Immature natural killer cell (primary cell): ENCODE data around the gene TGFBR3. TPM values are rescaled to one million over a fixed set of nuclear protein-coding genes. Genes with fewer than 3 reads are reported as not detected.

Experiments used
- DNase-seq, 3 donors: peaks; one replicate each; pipeline ENCODE4 v3.0.0; 2022; ENCODE audit warnings: mixed read lengths in 1 of 3
- H3K27ac Mint-ChIP-seq, 6 donors: one replicate each; pipeline ENCODE4 v1.8.0; 2020; ENCODE audit warnings: mixed read lengths in 6 of 6, mild to moderate bottlenecking in 5 of 6, inconsistent platforms in 4 of 6, moderate library complexity in 3 of 6
- H3K27me3 Mint-ChIP-seq, 3 donors: one replicate each; pipeline ENCODE4 v1.8.0; 2020 to 2021; ENCODE audit warnings: low read depth in 3 of 3, mild to moderate bottlenecking in 3 of 3, mixed read lengths in 3 of 3, moderate library complexity in 3 of 3, inconsistent platforms in 1 of 3
- H3K36me3 Mint-ChIP-seq, 3 donors: one replicate each; pipeline ENCODE4 v1.8.0; 2020; ENCODE audit warnings: mixed read lengths in 3 of 3, inconsistent platforms in 2 of 3, mild to moderate bottlenecking in 2 of 3
- H3K4me1 Mint-ChIP-seq, 2 donors: one replicate each; pipeline ENCODE4 v1.8.0; 2020; ENCODE audit warnings: inconsistent platforms in 2 of 2, mild to moderate bottlenecking in 2 of 2, mixed read lengths in 2 of 2, moderate library complexity in 1 of 2
- H3K4me3 Mint-ChIP-seq, 5 donors: one replicate each; pipeline ENCODE4 v1.8.0; 2020; ENCODE audit warnings: mild to moderate bottlenecking in 5 of 5, mixed read lengths in 5 of 5, inconsistent platforms in 3 of 5, moderate library complexity in 3 of 5
- H3K9me3 Mint-ChIP-seq, 6 donors: one replicate each; pipeline ENCODE4 v1.8.0; 2020; ENCODE audit warnings: mild to moderate bottlenecking in 6 of 6, mixed read lengths in 6 of 6, inconsistent platforms in 4 of 6, moderate library complexity in 3 of 6
- polyA plus RNA-seq, 3 donors: library from polyadenylated mRNA; unstranded; fragments of 300-500 nt; fragmentation: Illumina TruSeq; gene quantifications; one replicate each; pipeline ENCODE4 v1.2.3, GENCODE V29; 2021

The TGFBR3 gene
- polyA plus RNA-seq, 3 donors from 2014 or later, result 141 to 245 (median 183) TPM

GRCh38 chr1:91795591-91796389 is 90.2 kb downstream of the TGFBR3 start:
- H3K27me3 Mint-ChIP-seq, result peaks cover 0 to 12% (median 2%) of the 10 kb centered on the region in 3 donors
- DNase-seq, result no peak
- H3K4me3 Mint-ChIP-seq, result no peak overlapping the region
- peaks cover 86 to 100% of the 10 kb centered on the region in 2 donors for H3K4me1 Mint-ChIP-seq
- peaks cover 17 to 44% (median 27%) of the 10 kb centered on the region in 3 donors for H3K36me3 Mint-ChIP-seq
- H3K27ac Mint-ChIP-seq, result peak overlapping the region; percentile 3 to 72 (median 54)
- H3K9me3 Mint-ChIP-seq, result no peaks in the 10 kb centered on the region

GRCh38 chr1:91793877-91794276 is 92.1 kb downstream of the TGFBR3 start:
- H3K4me3 Mint-ChIP-seq, result no peak overlapping the region
- H3K27me3 Mint-ChIP-seq, result peaks cover 0 to 10% (median 0%) of the 10 kb centered on the region in 3 donors
- peaks cover 20 to 49% (median 34%) of the 10 kb centered on the region in 3 donors for H3K36me3 Mint-ChIP-seq
- no peak for DNase-seq
- peaks cover 90 to 100% of the 10 kb centered on the region in 2 donors for H3K4me1 Mint-ChIP-seq
- H3K27ac Mint-ChIP-seq, result peak overlapping the region in 5 of 6 donors; percentile 54 to 80 (median 67)
- no peaks in the 10 kb centered on the region for H3K9me3 Mint-ChIP-seq

DNA sequence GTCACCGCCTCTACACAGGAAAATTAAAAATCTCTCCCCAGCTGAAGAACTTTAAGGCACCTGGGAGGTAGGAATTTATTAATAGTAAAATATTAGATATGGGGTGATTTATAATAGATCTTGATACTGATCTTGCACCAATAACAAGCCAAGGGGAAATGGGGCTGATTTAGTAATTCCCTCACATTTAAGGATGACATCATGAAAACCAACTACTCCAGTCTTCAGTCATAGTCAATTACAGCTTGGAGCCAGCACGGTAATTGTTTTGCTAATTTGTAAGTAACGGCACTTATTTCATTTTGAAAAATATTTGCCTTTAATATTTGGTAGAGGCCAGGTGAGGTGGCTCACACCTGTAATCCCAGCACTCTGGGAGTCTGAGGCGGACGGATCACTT is 92.8 kb downstream of the TGFBR3 start:
- H3K4me3 Mint-ChIP-seq, result no peak overlapping the region
- H3K27ac Mint-ChIP-seq, result peak overlapping the region; percentile 13 to 81 (median 70)
- H3K9me3 Mint-ChIP-seq, result no peaks in the 10 kb centered on the region
- peaks cover 22 to 51% (median 37%) of the 10 kb centered on the region in 3 donors for H3K36me3 Mint-ChIP-seq
- peaks cover 0 to 12% (median 0%) of the 10 kb centered on the region in 3 donors for H3K27me3 Mint-ChIP-seq
- DNase-seq, result no peak
- peaks cover 90 to 100% of the 10 kb centered on the region in 2 donors for H3K4me1 Mint-ChIP-seq

- no peaks in the 10 kb centered on the region for H3K9me3 Mint-ChIP-seq
- H3K4me1 Mint-ChIP-seq, result peaks cover 90 to 100% of the 10 kb centered on the region in 2 donors
- peaks cover 0 to 14% (median 0%) of the 10 kb centered on the region in 3 donors for H3K27me3 Mint-ChIP-seq
- peak overlapping the region; percentile 28 to 59 (median 46) for H3K4me3 Mint-ChIP-seq
- H3K36me3 Mint-ChIP-seq, result peaks cover 28 to 53% (median 39%) of the 10 kb centered on the region in 3 donors
- H3K27ac Mint-ChIP-seq, result peak overlapping the region; percentile 67 to 90 (median 85)
- DNase-seq, result no peak
Measured at GRCh38 chr1:91792489-91793071, 93.4 kb downstream of the TGFBR3 start.

DNA sequence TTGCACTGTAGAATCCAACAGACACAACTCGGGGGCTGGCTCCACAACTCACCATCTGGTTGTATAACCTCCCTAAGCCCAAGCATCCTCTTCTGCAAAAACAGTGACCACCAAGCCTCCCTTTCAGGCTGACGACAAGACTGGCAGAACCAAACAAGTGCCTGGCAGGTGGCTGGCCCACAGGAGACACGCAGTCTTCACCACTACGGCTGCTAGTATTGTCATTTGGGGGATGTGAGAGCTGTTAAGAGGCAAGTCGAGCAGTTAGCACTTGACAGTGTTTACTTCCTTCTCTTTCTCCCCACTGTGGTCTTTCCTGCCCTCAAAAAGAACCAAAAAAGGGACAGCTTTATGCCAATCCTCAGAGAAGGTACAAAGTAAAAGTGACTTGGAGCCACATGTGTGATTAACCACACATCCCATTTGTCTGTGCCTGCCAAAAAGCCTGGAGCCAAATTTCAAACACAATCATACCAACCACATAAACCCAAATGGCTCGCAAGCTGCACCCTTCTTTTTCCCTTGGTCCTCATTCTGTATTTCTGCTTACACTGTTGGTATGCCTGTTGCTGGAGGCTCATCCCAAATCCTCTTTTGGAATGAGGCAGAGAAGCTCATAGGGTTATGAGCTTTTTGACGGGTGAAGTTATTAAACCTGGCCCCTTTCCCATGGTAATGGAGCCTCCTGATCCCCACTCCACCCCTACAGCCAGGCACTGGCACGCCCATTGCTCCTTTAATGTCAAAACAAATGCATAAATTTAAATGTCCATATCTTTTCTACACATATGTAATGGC is 94.1 kb downstream of the TGFBR3 start:
- H3K4me3 Mint-ChIP-seq, result peak overlapping the region; percentile 27 to 59 (median 45)
- H3K4me1 Mint-ChIP-seq, result peaks cover 89 to 98% of the 10 kb centered on the region in 2 donors
- peaks cover 28 to 50% (median 39%) of the 10 kb centered on the region in 3 donors for H3K36me3 Mint-ChIP-seq
- peaks cover 0 to 11% (median 0%) of the 10 kb centered on the region in 3 donors for H3K27me3 Mint-ChIP-seq
- H3K9me3 Mint-ChIP-seq, result no peaks in the 10 kb centered on the region
- peak overlapping the region; percentile 50 to 90 (median 85) for H3K27ac Mint-ChIP-seq
- DNase-seq, result peak; percentile 49 to 63 (median 60)

DNA sequence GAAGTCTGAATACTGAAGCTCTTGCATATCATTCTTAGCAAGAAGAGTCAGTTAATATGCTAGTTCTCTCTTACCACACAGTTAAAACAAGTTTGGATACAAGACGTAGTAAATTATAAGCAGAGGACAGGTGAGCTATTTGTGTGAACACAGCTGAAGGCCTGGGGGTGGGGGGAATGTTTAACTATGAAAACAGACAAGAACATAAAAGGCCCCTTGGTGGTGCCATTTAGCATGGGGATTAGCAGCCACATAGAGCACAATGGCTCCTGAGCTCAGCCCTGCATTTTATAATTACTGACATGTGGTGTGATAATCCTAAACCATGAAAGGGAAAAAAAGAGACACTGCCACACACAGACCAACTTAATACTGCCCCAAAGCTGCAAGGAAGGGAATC is 94.8 kb downstream of the TGFBR3 start:
- DNase-seq, result no peak
- Mint-ChIP-seq H3K4me3 (peak overlapping the region; percentile 34 to 75 (median 48)), H3K27me3 (peaks cover 0 to 11% (median 2%) of the 10 kb centered on the region in 3 donors), H3K4me1 (peaks cover 89 to 94% of the 10 kb centered on the region in 2 donors), H3K9me3 (no peaks in the 10 kb centered on the region), H3K36me3 (peaks cover 27 to 47% (median 39%) of the 10 kb centered on the region in 3 donors), H3K27ac (peak overlapping the region; percentile 50 to 90 (median 85))

- peaks cover 23 to 44% (median 33%) of the 10 kb centered on the region in 3 donors for H3K36me3 Mint-ChIP-seq
- H3K4me1 Mint-ChIP-seq, result peaks cover 85 to 90% of the 10 kb centered on the region in 2 donors
- peak in 1 of 3 donors; percentile 10 for DNase-seq
- H3K27me3 Mint-ChIP-seq, result peaks cover 0 to 11% (median 3%) of the 10 kb centered on the region in 3 donors
- H3K27ac Mint-ChIP-seq, result peak overlapping the region; percentile 50 to 90 (median 85)
- H3K9me3 Mint-ChIP-seq, result no peaks in the 10 kb centered on the region
- H3K4me3 Mint-ChIP-seq, result peak overlapping the region; percentile 34 to 75 (median 48)
Measured at GRCh38 chr1:91790392-91790791, 95.6 kb downstream of the TGFBR3 start.

DNA sequence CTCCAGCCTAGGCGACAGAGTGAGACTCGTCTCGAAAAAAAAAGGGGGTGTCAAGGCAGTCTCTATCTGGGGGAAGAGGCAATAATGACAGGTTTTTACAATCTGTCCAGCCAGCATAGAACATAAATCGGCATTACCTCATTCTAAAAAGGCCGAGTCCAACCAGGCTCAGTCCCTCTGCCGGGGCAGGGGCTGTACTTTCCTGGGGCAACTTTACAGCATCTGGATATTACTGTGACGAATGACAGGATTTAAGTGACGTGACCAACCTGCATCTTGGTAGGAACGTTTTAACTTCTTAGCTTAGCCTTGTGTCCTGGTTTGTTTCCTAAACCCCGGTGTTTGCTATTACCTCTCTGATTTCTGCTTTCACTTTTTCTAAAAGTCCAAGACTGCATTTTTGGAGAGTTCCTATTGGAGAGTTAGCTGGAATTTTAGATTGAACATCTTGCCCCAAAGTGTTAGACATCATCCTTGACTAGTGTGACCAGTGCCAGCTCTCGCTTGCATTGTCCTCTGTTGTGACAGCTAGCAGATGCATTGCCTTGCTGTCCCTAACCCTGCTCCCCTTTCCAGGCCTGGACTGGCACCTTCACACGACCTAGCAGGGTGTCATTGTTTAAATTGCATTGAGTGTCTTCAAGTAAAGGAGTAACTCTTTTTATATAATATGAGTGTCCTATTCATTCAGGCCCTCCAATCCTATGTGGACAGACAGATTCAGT is 96.5 kb downstream of the TGFBR3 start:
- peaks cover 23 to 35% (median 33%) of the 10 kb centered on the region in 3 donors for H3K36me3 Mint-ChIP-seq
- peak overlapping the region; percentile 12 to 58 (median 31) for H3K4me3 Mint-ChIP-seq
- H3K27ac Mint-ChIP-seq, result peak overlapping the region; percentile 44 to 65 (median 52)
- H3K4me1 Mint-ChIP-seq, result peaks cover 84 to 89% of the 10 kb centered on the region in 2 donors
- DNase-seq, result no peak
- H3K27me3 Mint-ChIP-seq, result peaks cover 0 to 9% (median 3%) of the 10 kb centered on the region in 3 donors
- no peaks in the 10 kb centered on the region for H3K9me3 Mint-ChIP-seq

- Mint-ChIP-seq H3K36me3 (peaks cover 23 to 35% (median 34%) of the 10 kb centered on the region in 3 donors), H3K27me3 (peaks cover 0 to 6% (median 3%) of the 10 kb centered on the region in 3 donors), H3K27ac (peak overlapping the region; percentile 11 to 59 (median 54)), H3K9me3 (no peaks in the 10 kb centered on the region), H3K4me3 (peak overlapping the region in 1 of 5 donors; percentile 31), H3K4me1 (peaks cover 89 to 91% of the 10 kb centered on the region in 2 donors)
- DNase-seq, result no peak
Measured at GRCh38 chr1:91787919-91788318, 98.0 kb downstream of the TGFBR3 start.

GRCh38 chr1:91784616-91785015 is 101.3 kb downstream of the TGFBR3 start:
- peak overlapping the region in 1 of 5 donors; percentile 12 for H3K4me3 Mint-ChIP-seq
- DNase-seq, result no peak
- H3K36me3 Mint-ChIP-seq, result peaks cover 25 to 41% (median 39%) of the 10 kb centered on the region in 3 donors
- H3K4me1 Mint-ChIP-seq, result peaks cover 86 to 87% of the 10 kb centered on the region in 2 donors
- H3K27me3 Mint-ChIP-seq, result peaks cover 3 to 6% (median 5%) of the 10 kb centered on the region in 3 donors
- peak overlapping the region in 5 of 6 donors; percentile 19 to 77 (median 69) for H3K27ac Mint-ChIP-seq
- no peaks in the 10 kb centered on the region for H3K9me3 Mint-ChIP-seq

- DNase-seq, result no peak
- peaks cover 86 to 87% of the 10 kb centered on the region in 2 donors for H3K4me1 Mint-ChIP-seq
- H3K9me3 Mint-ChIP-seq, result no peaks in the 10 kb centered on the region
- peak overlapping the region in 5 of 6 donors; percentile 22 to 77 (median 69) for H3K27ac Mint-ChIP-seq
- peak overlapping the region in 1 of 5 donors; percentile 56 for H3K4me3 Mint-ChIP-seq
- H3K27me3 Mint-ChIP-seq, result peaks cover 3 to 6% (median 5%) of the 10 kb centered on the region in 3 donors
- H3K36me3 Mint-ChIP-seq, result peaks cover 25 to 42% (median 37%) of the 10 kb centered on the region in 3 donors
Measured at GRCh38 chr1:91784191-91784590, 101.8 kb downstream of the TGFBR3 start.

GRCh38 chr1:91783423-91784170 is 102.4 kb downstream of the TGFBR3 start:
- peak overlapping the region; percentile 69 to 83 (median 76) for H3K27ac Mint-ChIP-seq
- DNase-seq, result no peak
- H3K4me3 Mint-ChIP-seq, result peak overlapping the region in 2 of 5 donors; percentile 22 to 24
- H3K9me3 Mint-ChIP-seq, result no peaks in the 10 kb centered on the region
- peaks cover 86 to 87% of the 10 kb centered on the region in 2 donors for H3K4me1 Mint-ChIP-seq
- peaks cover 5 to 6% (median 6%) of the 10 kb centered on the region in 3 donors for H3K27me3 Mint-ChIP-seq
- H3K36me3 Mint-ChIP-seq, result peaks cover 25 to 48% (median 37%) of the 10 kb centered on the region in 3 donors
